ENCODE results near the gene L3MBTL2.

DNA sequence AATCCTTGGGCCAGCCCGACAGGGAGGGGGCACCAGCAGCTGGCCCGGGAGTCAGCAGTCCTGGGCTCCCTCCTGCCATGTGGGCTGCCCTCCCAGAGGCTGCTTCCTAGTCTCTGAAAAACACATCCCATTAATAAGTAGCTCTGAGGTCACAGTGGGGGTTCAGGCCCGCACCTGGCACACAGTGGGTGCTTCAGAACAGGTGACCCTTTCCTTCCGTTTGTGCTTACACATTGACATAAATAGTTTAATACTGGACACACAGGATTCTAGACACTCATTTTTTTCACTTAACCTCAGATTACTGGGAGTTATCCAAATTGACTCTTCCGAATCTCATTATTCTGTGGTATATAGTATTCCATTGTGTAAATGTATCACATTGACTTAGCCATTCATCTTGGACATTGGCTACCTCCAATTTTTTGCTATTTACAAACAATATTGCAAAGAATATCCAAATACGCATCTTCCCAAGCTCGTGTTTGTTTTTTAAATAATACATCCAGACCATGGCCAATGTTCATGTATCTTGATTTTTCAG lies 36.1 kb downstream of the L3MBTL2 start:
- TF ChIP-seq EP300 (IDR thresholded peaks at IDR 0.05; ENCODE audit: low read depth) (no peak), POLR2A (IDR thresholded peaks at IDR 0.05) (no peak)
- TF ChIP-seq, protein P1, sequence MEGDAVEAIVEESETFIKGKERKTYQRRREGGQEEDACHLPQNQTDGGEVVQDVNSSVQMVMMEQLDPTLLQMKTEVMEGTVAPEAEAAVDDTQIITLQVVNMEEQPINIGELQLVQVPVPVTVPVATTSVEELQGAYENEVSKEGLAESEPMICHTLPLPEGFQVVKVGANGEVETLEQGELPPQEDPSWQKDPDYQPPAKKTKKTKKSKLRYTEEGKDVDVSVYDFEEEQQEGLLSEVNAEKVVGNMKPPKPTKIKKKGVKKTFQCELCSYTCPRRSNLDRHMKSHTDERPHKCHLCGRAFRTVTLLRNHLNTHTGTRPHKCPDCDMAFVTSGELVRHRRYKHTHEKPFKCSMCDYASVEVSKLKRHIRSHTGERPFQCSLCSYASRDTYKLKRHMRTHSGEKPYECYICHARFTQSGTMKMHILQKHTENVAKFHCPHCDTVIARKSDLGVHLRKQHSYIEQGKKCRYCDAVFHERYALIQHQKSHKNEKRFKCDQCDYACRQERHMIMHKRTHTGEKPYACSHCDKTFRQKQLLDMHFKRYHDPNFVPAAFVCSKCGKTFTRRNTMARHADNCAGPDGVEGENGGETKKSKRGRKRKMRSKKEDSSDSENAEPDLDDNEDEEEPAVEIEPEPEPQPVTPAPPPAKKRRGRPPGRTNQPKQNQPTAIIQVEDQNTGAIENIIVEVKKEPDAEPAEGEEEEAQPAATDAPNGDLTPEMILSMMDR (IDR thresholded peaks at IDR 0.05): no peak

Data from transverse colon (tissue), 3 donors.